ENCODE results near the gene AKT3. TPM values are rescaled to one million over a fixed set of nuclear protein-coding genes. Genes with fewer than 3 reads are reported as not detected.

Gene AKT3
- total RNA-seq, 2 experiments from 2014 or later, result 38.2 to 41.4 TPM

- Mint-ChIP-seq H3K27ac (no peak overlapping the region), H3K36me3 (ENCODE audit: low read depth) (peaks cover 8% of the 10 kb centered on the region), H3K9me3 (peaks cover 6% of the 10 kb centered on the region), H3K4me1 (peaks cover 7% of the 10 kb centered on the region), H3K27me3 (no peaks in the 10 kb centered on the region), H3K4me3 (no peak overlapping the region)
- POLR2A ChIA-PET, result no interaction called here
- CTCF ChIA-PET, result no interaction called here
- no peak for DNase-seq
Observed at GRCh38 chr1:243526180-243526579, 323.9 kb downstream of the AKT3 start.

GRCh38 chr1:243525085-243525487 lies 325.0 kb downstream of the AKT3 start:
- Mint-ChIP-seq H3K4me3 (no peak overlapping the region), H3K36me3 (ENCODE audit: low read depth) (peaks cover 3% of the 10 kb centered on the region), H3K27me3 (no peaks in the 10 kb centered on the region), H3K4me1 (peaks cover 7% of the 10 kb centered on the region), H3K9me3 (peaks cover 4% of the 10 kb centered on the region), H3K27ac (no peak overlapping the region)
- ChIA-PET CTCF (no interaction called here), POLR2A (no interaction called here)
- DNase-seq, result no peak

- H3K9me3 Mint-ChIP-seq, result peaks cover 3% of the 10 kb centered on the region
- POLR2A ChIA-PET, result no interaction called here
- H3K4me1 Mint-ChIP-seq, result peaks cover 7% of the 10 kb centered on the region
- H3K36me3 Mint-ChIP-seq (ENCODE audit: low read depth), result peaks cover 3% of the 10 kb centered on the region
- no peak overlapping the region for H3K4me3 Mint-ChIP-seq
- CTCF ChIA-PET, result no interaction called here
- no peak overlapping the region for H3K27ac Mint-ChIP-seq
- no peaks in the 10 kb centered on the region for H3K27me3 Mint-ChIP-seq
- DNase-seq, result no peak
Observed at GRCh38 chr1:243523766-243524165, 326.3 kb downstream of the AKT3 start.

GRCh38 chr1:243520831-243521230 lies 329.2 kb downstream of the AKT3 start:
- H3K9me3 Mint-ChIP-seq, result peaks cover 2% of the 10 kb centered on the region
- H3K4me3 Mint-ChIP-seq, result no peak overlapping the region
- CTCF ChIA-PET, result no interaction called here
- POLR2A ChIA-PET, result no interaction called here
- no peak overlapping the region for H3K27ac Mint-ChIP-seq
- peaks cover 4% of the 10 kb centered on the region for H3K36me3 Mint-ChIP-seq (ENCODE audit: low read depth)
- no peaks in the 10 kb centered on the region for H3K27me3 Mint-ChIP-seq
- DNase-seq, result no peak
- peaks cover 7% of the 10 kb centered on the region for H3K4me1 Mint-ChIP-seq

- peaks cover 17% of the 10 kb centered on the region for H3K36me3 Mint-ChIP-seq (ENCODE audit: low read depth)
- H3K9me3 Mint-ChIP-seq, result peaks cover 2% of the 10 kb centered on the region
- H3K27ac Mint-ChIP-seq, result no peak overlapping the region
Observed at GRCh38 chr1:243514927-243515326, 335.1 kb downstream of the AKT3 start.

GRCh38 chr1:243513726-243514491 lies 336.1 kb downstream of the AKT3 start:
- peaks cover 2% of the 10 kb centered on the region for H3K9me3 Mint-ChIP-seq
- ChIA-PET CTCF (no interaction called here), POLR2A (no interaction called here)
- H3K4me3 Mint-ChIP-seq, result no peak overlapping the region
- no peaks in the 10 kb centered on the region for H3K27me3 Mint-ChIP-seq
- no peaks in the 10 kb centered on the region for H3K4me1 Mint-ChIP-seq
- no peak overlapping the region for H3K27ac Mint-ChIP-seq
- H3K36me3 Mint-ChIP-seq (ENCODE audit: low read depth), result peaks cover 17% of the 10 kb centered on the region
- no peak for DNase-seq

More at GRCh38 chr1:243514927-243515326, 335.1 kb downstream of the AKT3 start:
- CTCF ChIA-PET, result no interaction called here
- no peaks in the 10 kb centered on the region for H3K4me1 Mint-ChIP-seq
- H3K4me3 Mint-ChIP-seq, result no peak overlapping the region
- no peaks in the 10 kb centered on the region for H3K27me3 Mint-ChIP-seq
- POLR2A ChIA-PET, result no interaction called here
- DNase-seq, result no peak

- ChIA-PET CTCF (no interaction called here), POLR2A (no interaction called here)
- H3K4me1 Mint-ChIP-seq, result no peaks in the 10 kb centered on the region
- H3K27ac Mint-ChIP-seq, result no peak overlapping the region
- H3K4me3 Mint-ChIP-seq, result no peak overlapping the region
- H3K27me3 Mint-ChIP-seq, result no peaks in the 10 kb centered on the region
- peaks cover 13% of the 10 kb centered on the region for H3K36me3 Mint-ChIP-seq (ENCODE audit: low read depth)
- no peak for DNase-seq
- H3K9me3 Mint-ChIP-seq, result no peaks in the 10 kb centered on the region
Observed at GRCh38 chr1:243510928-243511327, 339.1 kb downstream of the AKT3 start.

GRCh38 chr1:243508943-243509342 lies 341.1 kb downstream of the AKT3 start:
- Mint-ChIP-seq H3K36me3 (ENCODE audit: low read depth) (peaks cover 13% of the 10 kb centered on the region), H3K27ac (no peak overlapping the region), H3K4me3 (no peak overlapping the region), H3K4me1 (no peaks in the 10 kb centered on the region), H3K27me3 (no peaks in the 10 kb centered on the region), H3K9me3 (no peaks in the 10 kb centered on the region)
- DNase-seq, result no peak
- ChIA-PET CTCF (no interaction called here), POLR2A (no interaction called here)

GRCh38 chr1:243508303-243508713 lies 341.7 kb downstream of the AKT3 start:
- peaks cover 18% of the 10 kb centered on the region for H3K36me3 Mint-ChIP-seq (ENCODE audit: low read depth)
- H3K27ac Mint-ChIP-seq, result peak overlapping the region; percentile 23
- H3K9me3 Mint-ChIP-seq, result no peaks in the 10 kb centered on the region
- no peak overlapping the region for H3K4me3 Mint-ChIP-seq
- DNase-seq, result no peak
- no peaks in the 10 kb centered on the region for H3K4me1 Mint-ChIP-seq
- H3K27me3 Mint-ChIP-seq, result no peaks in the 10 kb centered on the region
- CTCF ChIA-PET, result no interaction called here
- POLR2A ChIA-PET, result no interaction called here

GRCh38 chr1:243507672-243508302 lies 342.3 kb downstream of the AKT3 start:
- H3K4me3 Mint-ChIP-seq, result no peak overlapping the region
- H3K27ac Mint-ChIP-seq, result no peak overlapping the region
- H3K9me3 Mint-ChIP-seq, result no peaks in the 10 kb centered on the region
- peaks cover 20% of the 10 kb centered on the region for H3K36me3 Mint-ChIP-seq (ENCODE audit: low read depth)
- ChIA-PET POLR2A (no interaction called here), CTCF (interaction anchor here (0.7 kb wide), 1 partner anchor 9 kb away, joined by 3 read pairs; no protein-coding TSS in a partner anchor)
- DNase-seq, result no peak
- H3K27me3 Mint-ChIP-seq, result no peaks in the 10 kb centered on the region
- H3K4me1 Mint-ChIP-seq, result no peaks in the 10 kb centered on the region

GRCh38 chr1:243507001-243507671 lies 342.9 kb downstream of the AKT3 start:
- no peak overlapping the region for H3K4me3 Mint-ChIP-seq
- no peaks in the 10 kb centered on the region for H3K9me3 Mint-ChIP-seq
- H3K27ac Mint-ChIP-seq, result no peak overlapping the region
- DNase-seq, result no peak
- POLR2A ChIA-PET, result no interaction called here
- peaks cover 24% of the 10 kb centered on the region for H3K36me3 Mint-ChIP-seq (ENCODE audit: low read depth)
- H3K27me3 Mint-ChIP-seq, result no peaks in the 10 kb centered on the region
- CTCF ChIA-PET, result interaction anchor here (0.7 kb wide), 1 partner anchor 8 kb away, joined by 3 read pairs; no protein-coding TSS in a partner anchor
- H3K4me1 Mint-ChIP-seq, result no peaks in the 10 kb centered on the region

- no peak for DNase-seq
- Mint-ChIP-seq H3K4me1 (no peaks in the 10 kb centered on the region), H3K36me3 (ENCODE audit: low read depth) (peaks cover 17% of the 10 kb centered on the region), H3K27me3 (no peaks in the 10 kb centered on the region), H3K27ac (no peak overlapping the region), H3K9me3 (no peaks in the 10 kb centered on the region), H3K4me3 (no peak overlapping the region)
- CTCF ChIA-PET, result no interaction called here
- POLR2A ChIA-PET, result no interaction called here
Observed at GRCh38 chr1:243505986-243506689, 343.9 kb downstream of the AKT3 start.

GRCh38 chr1:243503155-243503554 lies 346.9 kb downstream of the AKT3 start:
- no peak overlapping the region for H3K4me3 Mint-ChIP-seq
- H3K27me3 Mint-ChIP-seq, result no peaks in the 10 kb centered on the region
- H3K27ac Mint-ChIP-seq, result no peak overlapping the region
- no peak for DNase-seq
- no peaks in the 10 kb centered on the region for H3K4me1 Mint-ChIP-seq
- CTCF ChIA-PET, result no interaction called here
- H3K36me3 Mint-ChIP-seq (ENCODE audit: low read depth), result peaks cover 13% of the 10 kb centered on the region
- H3K9me3 Mint-ChIP-seq, result no peaks in the 10 kb centered on the region
- POLR2A ChIA-PET, result interaction anchor here (0.8 kb wide), 1 partner anchor 117 kb away, joined by 3 read pairs; no protein-coding TSS in a partner anchor
